Endothelial cell of umbilical vein (primary cell): Measurements from ENCODE around the gene TMC3. TPM values are rescaled to one million over a fixed set of nuclear protein-coding genes. Genes with fewer than 3 reads are reported as not detected.

Source experiments
- BruUV-seq: library from RNA; stranded (reverse); fragments of 400-500 nt; replicated peaks from 2 replicates; lab custom pipeline; 2021; lab: Mats Ljungman, UMichigan
- CTCF ChIA-PET: fragments of 300-600, 350-600 bp; sonication (Branson Sonifier 250); formaldehyde crosslinking; loops from one replicate; lab custom pipeline; 2021; ENCODE audit warnings: antibody characterized with exemption, inconsistent platforms; lab: Charles Lee
- POLR2A ChIA-PET: fragments of 300-600, 350-600 bp; sonication (Branson Sonifier 250); formaldehyde crosslinking; loops from one replicate; lab custom pipeline; 2021; ENCODE audit warnings: antibody characterized with exemption, inconsistent platforms; lab: Charles Lee
- DNase-seq: peaks from one replicate; pipeline ENCODE4 v3.0.0-alpha.2; 2011; ENCODE audit warnings: low read depth, low spot score
- FAIRE-seq: peaks from 2 replicates; lab custom pipeline; 2011; peaks lifted over from hg19 to GRCh38; lab: Jason Lieb, UNC
- H2AFZ ChIP-seq: 2 replicates; pipeline ENCODE4 v1.6.0; 2012; ENCODE audit warnings: low read depth, low read length, control low read depth, inconsistent platforms
- H3K27ac ChIP-seq: 2 replicates; pipeline ENCODE4 v1.5.1; 2011; ENCODE audit warnings: low read depth, mild to moderate bottlenecking, control low read depth, low read length, moderate library complexity; ENCODE audit not compliant: insufficient read depth
- H3K27me3 ChIP-seq, 2 experiments: 2 replicates each; pipeline versions ENCODE4 v1.6.0 to v1.6.1; 2011; ENCODE audit warnings: low read length in 2 of 2, mixed read lengths in 1 of 2; ENCODE audit not compliant: control insufficient read depth in 2 of 2, insufficient read depth in 2 of 2
- H3K36me3 ChIP-seq, 2 experiments: 2 replicates in 1 of 2; 3 replicates in 1 of 2; pipeline ENCODE4 v1.5.1; 2011; ENCODE audit warnings: low read length in 2 of 2, mild to moderate bottlenecking in 1 of 2, moderate library complexity in 1 of 2; ENCODE audit not compliant: control insufficient read depth in 2 of 2, insufficient read depth in 2 of 2; ENCODE audit errors: extremely low read depth in 1 of 2
- H3K4me1 ChIP-seq: 3 replicates; pipeline ENCODE4 v1.5.1; 2011; ENCODE audit warnings: mild to moderate bottlenecking, low read length; ENCODE audit not compliant: control insufficient read depth, insufficient read depth; ENCODE audit errors: extremely low read depth
- H3K4me2 ChIP-seq: 2 replicates; pipeline ENCODE4 v1.6.1; 2011; ENCODE audit warnings: low read length, control low read depth, mixed read lengths; ENCODE audit not compliant: insufficient read depth
- H3K4me3 ChIP-seq, 3 experiments: fragments of 200-600 bp in 1 of 3; sonication (generic), shearing (Covaris generic) in 1 of 3; replicated peaks in 1 of 3; 2 replicates each; pipeline ENCODE4 v1.5.1; 2011 to 2016; ENCODE audit warnings: control low read depth in 3 of 3, low read length in 3 of 3, mild to moderate bottlenecking in 2 of 3, inconsistent platforms in 1 of 3, low read depth in 1 of 3, moderate library complexity in 1 of 3; ENCODE audit not compliant: insufficient read depth in 1 of 3
- H3K79me2 ChIP-seq: 2 replicates; pipeline ENCODE4 v1.6.0; 2012; ENCODE audit warnings: low read length, inconsistent platforms; ENCODE audit not compliant: control insufficient read depth, insufficient read depth
- H3K9ac ChIP-seq: replicated peaks from 2 replicates; pipeline ENCODE3; 2011; ENCODE audit warnings: low read length, control low read depth; ENCODE audit not compliant: insufficient read depth; ENCODE audit errors: extremely low read depth
- H3K9me1 ChIP-seq: replicated peaks from 3 replicates; pipeline ENCODE4 v1.6.0; 2011; ENCODE audit warnings: mild to moderate bottlenecking, low read length; ENCODE audit not compliant: control insufficient read depth, insufficient read depth; ENCODE audit errors: extremely low read depth
- H3K9me3 ChIP-seq: replicated peaks from 2 replicates; pipeline ENCODE4 v1.5.1; 2012; ENCODE audit warnings: low read length, inconsistent platforms; ENCODE audit not compliant: control insufficient read depth, insufficient read depth
- H4K20me1 ChIP-seq: replicated peaks from 2 replicates; pipeline ENCODE3; 2011; ENCODE audit warnings: mild to moderate bottlenecking, low read length; ENCODE audit not compliant: control insufficient read depth, insufficient read depth; ENCODE audit errors: extremely low read depth
- CTCF ChIP-seq, 2 donors: IDR thresholded peaks; 1 replicate in 1 of 2; 2 replicates in 1 of 2; pipeline ENCODE4 v1.5.1; 2011; ENCODE audit warnings: low read length in 2 of 2, mild to moderate bottlenecking in 2 of 2, moderate library complexity in 2 of 2, control low read depth in 1 of 2, inconsistent platforms in 1 of 2, low read depth in 1 of 2; ENCODE audit not compliant: insufficient read depth in 1 of 2; ENCODE audit errors: extremely low read depth in 1 of 2
- FOS ChIP-seq: IDR thresholded peaks from 2 replicates; pipeline ENCODE4 v1.6.1; 2011; ENCODE audit warnings: mild to moderate bottlenecking, low read length, moderate library complexity, borderline replicate concordance; ENCODE audit not compliant: insufficient read depth
- GATA2 ChIP-seq: IDR thresholded peaks from 2 replicates; pipeline ENCODE4 v1.7.0; 2011; ENCODE audit warnings: low read depth, mild to moderate bottlenecking, moderate library complexity, mixed read lengths, low read length; ENCODE audit not compliant: insufficient read length, insufficient read depth
- JUN ChIP-seq: IDR thresholded peaks from 2 replicates; pipeline ENCODE4 v1.6.1; 2011; ENCODE audit warnings: borderline replicate concordance, low read depth; ENCODE audit not compliant: insufficient read length, insufficient read depth
- MYC ChIP-seq: IDR thresholded peaks from one replicate; pipeline ENCODE4 v1.6.1; 2011; ENCODE audit warnings: mild to moderate bottlenecking, low read depth, low read length
- POLR2A ChIP-seq: IDR thresholded peaks from 2 replicates; pipeline ENCODE4 v1.6.1; 2012; ENCODE audit warnings: low read depth, mild to moderate bottlenecking, control low read depth, low read length
- POLR2AphosphoS5 ChIP-seq: IDR thresholded peaks from 2 replicates; pipeline ENCODE4 v1.6.1; 2012; ENCODE audit warnings: low read depth, mild to moderate bottlenecking, control low read depth, low read length, moderate library complexity; ENCODE audit not compliant: insufficient read depth
- dilution Hi-C: fragments of 300-500 bp; cut with MboI; formaldehyde crosslinking; loops from one replicate; pipeline ENCODE4 v1.15.0; 2019; ENCODE audit warnings: low sequenced_read_pairs; ENCODE audit not compliant: extremely low pct_ligation_motif_present
- intact Hi-C: fragments of 100-400 bp; cut with micrococcal nuclease; formaldehyde crosslinking; loops from one replicate; pipeline ENCODE4 v1.10.0; 2022
- polyA plus RNA-seq, 4 experiments: library from polyadenylated mRNA; depleted of rRNA in 3 of 4; stranded (reverse) in 3 of 4; unstranded in 1 of 4; fragments of >200 nt; gene quantifications; 2 replicates each; pipeline versions ENCODE4 v1.2.1 to v1.2.3, GENCODE V29; 2011 to 2012; ENCODE audit warnings: missing spikeins in 1 of 4
- total RNA-seq: library from RNA; stranded (reverse); gene quantifications from 2 replicates; pipeline ENCODE4 v1.2.3, GENCODE V29; 2021
- TF ChIP-seq, protein P1 (sequence below): IDR thresholded peaks from 2 replicates; pipeline ENCODE4 v1.6.1; 2011; ENCODE audit not compliant: insufficient read depth, insufficient read length

TMC3 gene
- total and polyA plus RNA-seq, 2 donors (not counting 3 experiments of a cell fraction or from before 2014, with no cell fraction given) = not detected

DNA sequence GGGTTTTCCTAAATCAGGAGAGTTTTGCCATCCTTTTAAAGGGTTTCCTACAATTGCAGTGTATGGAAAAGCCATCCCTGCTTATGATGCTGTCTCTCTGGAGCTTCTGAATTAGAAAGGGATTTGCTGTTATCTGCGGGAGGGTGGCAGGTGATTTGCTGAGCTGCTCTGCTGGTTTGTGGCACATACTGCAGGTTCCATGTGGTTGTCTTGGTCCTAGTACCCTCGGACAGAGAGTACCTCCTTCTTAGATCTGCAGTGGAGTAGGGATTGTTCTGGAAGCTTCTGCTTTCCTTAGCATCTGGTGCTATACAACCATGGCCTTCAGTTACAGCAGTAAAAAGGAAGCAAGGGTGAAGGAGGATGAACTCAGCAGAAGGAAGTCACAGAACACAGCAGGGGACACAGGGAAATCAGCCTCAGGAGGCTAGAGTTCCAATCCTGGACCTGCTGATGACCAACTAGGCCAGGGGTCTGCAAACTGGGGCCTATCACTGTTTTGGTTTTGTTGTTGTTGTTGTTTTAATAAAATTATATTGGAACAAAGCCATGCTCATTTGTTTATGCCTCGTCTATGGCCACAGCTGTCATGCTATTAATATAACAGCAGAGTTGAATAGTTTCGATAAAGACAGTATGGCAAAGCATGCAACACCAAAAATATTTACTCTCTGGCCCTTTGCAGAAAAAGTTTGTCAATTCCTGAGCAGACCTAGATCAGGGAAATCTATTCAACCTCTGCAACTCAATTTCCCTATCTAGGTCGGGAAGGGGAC lies 89.6 kb downstream of the TMC3 start:
- Histone ChIP-seq H3K36me3 (no peaks in the 10 kb centered on the region), H3K9me1 (no peaks in the 10 kb centered on the region), H2AFZ (no peak overlapping the region), H3K27ac (no peak overlapping the region), H3K4me2 (no peak overlapping the region), H3K4me3 (no peak overlapping the region), H3K27me3 (peaks cover 0 to 2% of the 10 kb centered on the region in 2 experiments), H3K79me2 (no peaks in the 10 kb centered on the region), H4K20me1 (no peaks in the 10 kb centered on the region), H3K9ac (no peak overlapping the region), H3K9me3 (no peaks in the 10 kb centered on the region), H3K4me1 (no peaks in the 10 kb centered on the region)
- POLR2A ChIA-PET = no interaction called here
- no peak for FAIRE-seq
- DNase-seq = no peak
- CTCF ChIA-PET = interaction anchor here (2.0 kb wide), 1 partner anchor 10 kb away, joined by 14 read pairs; no protein-coding TSS in a partner anchor
- intact Hi-C loops = no loop called here
- BruUV-seq = no TSS peak
- TF ChIP-seq GATA2 (no peak), JUN (no peak), MYC (no peak)
- dilution Hi-C loops = no loop called here

- Histone ChIP-seq H3K27me3 (peaks cover 0 to 6% of the 10 kb centered on the region in 2 experiments), H3K9me1 (no peaks in the 10 kb centered on the region), H3K4me2 (no peak overlapping the region), H3K9ac (no peak overlapping the region), H3K4me3 (no peak overlapping the region), H3K4me1 (no peaks in the 10 kb centered on the region), H3K79me2 (no peaks in the 10 kb centered on the region), H3K9me3 (no peaks in the 10 kb centered on the region), H4K20me1 (no peaks in the 10 kb centered on the region), H2AFZ (no peak overlapping the region), H3K36me3 (no peaks in the 10 kb centered on the region), H3K27ac (no peak overlapping the region)
- TF ChIP-seq CTCF (IDR thresholded peaks at IDR 0.05; ENCODE audit: extremely low read depth in 1 of 2, insufficient read depth in 1 of 2, low read depth in 1 of 2, low read length in 2 of 2) = no peak
- no peak for TF ChIP-seq GATA2
- TF ChIP-seq POLR2AphosphoS5 = no peak
- TF ChIP-seq FOS = no peak
- TF ChIP-seq, protein P1, sequence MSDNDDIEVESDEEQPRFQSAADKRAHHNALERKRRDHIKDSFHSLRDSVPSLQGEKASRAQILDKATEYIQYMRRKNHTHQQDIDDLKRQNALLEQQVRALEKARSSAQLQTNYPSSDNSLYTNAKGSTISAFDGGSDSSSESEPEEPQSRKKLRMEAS = no peak
- TF ChIP-seq POLR2A = no peak
- no peak for TF ChIP-seq JUN
- intact Hi-C loops = no loop called here
- ChIA-PET POLR2A (no interaction called here), CTCF (interaction anchor here (2.0 kb wide), 1 partner anchor 8 kb away, joined by 14 read pairs; no protein-coding TSS in a partner anchor)
- no TSS peak for BruUV-seq
- DNase-seq = no peak
- FAIRE-seq = no peak
- dilution Hi-C loops = no loop called here
Observed at GRCh38 chr15:81282911-81283310, 91.1 kb downstream of the TMC3 start.
